CD14-positive monocyte (primary cell): ENCODE data around the gene PRAME. TPM values are rescaled to one million over a fixed set of nuclear protein-coding genes. Genes with fewer than 3 reads are reported as not detected.

Source experiments
- DNase-seq, 3 donors: peaks; one replicate each; pipeline ENCODE4 v3.0.0-alpha.2; 2011 to 2022
- H2AFZ ChIP-seq: 2 replicates; pipeline ENCODE4 v1.6.0; 2012; ENCODE audit warnings: mild to moderate bottlenecking, low read depth, low read length, inconsistent platforms; ENCODE audit not compliant: insufficient read depth, poor library complexity, severe bottlenecking
- H3K27ac ChIP-seq, 2 donors: 1 replicate in 1 of 2; 2 replicates in 1 of 2; pipeline ENCODE4 v1.5.1; 2012 to 2013; ENCODE audit warnings: low read length in 2 of 2, control low read depth in 1 of 2, inconsistent platforms in 1 of 2, low read depth in 1 of 2, mild to moderate bottlenecking in 1 of 2
- H3K27me3 ChIP-seq, 2 donors: one replicate each; pipeline versions ENCODE4 v1.6.0 to v1.6.1; 2011 to 2013; ENCODE audit warnings: low read length in 2 of 2; ENCODE audit not compliant: control insufficient read depth in 2 of 2, insufficient read depth in 2 of 2
- H3K36me3 ChIP-seq, 2 donors: replicated peaks in 1 of 2; 1 replicate in 1 of 2; 2 replicates in 1 of 2; pipeline versions ENCODE4 v1.5.1 to v1.6.1; 2012 to 2013; ENCODE audit warnings: low read length in 2 of 2, control low read depth in 1 of 2, inconsistent platforms in 1 of 2, mild to moderate bottlenecking in 1 of 2; ENCODE audit not compliant: insufficient read depth in 2 of 2, control insufficient read depth in 1 of 2
- H3K4me1 ChIP-seq, 2 donors: 1 replicate in 1 of 2; 2 replicates in 1 of 2; pipeline versions ENCODE4 v1.5.1 to v1.6.1; 2012 to 2013; ENCODE audit warnings: low read length in 2 of 2, control low read depth in 1 of 2, inconsistent platforms in 1 of 2, mild to moderate bottlenecking in 1 of 2, moderate library complexity in 1 of 2; ENCODE audit not compliant: insufficient read depth in 2 of 2, control insufficient read depth in 1 of 2
- H3K4me2 ChIP-seq: replicated peaks from 2 replicates; pipeline ENCODE3; 2012; ENCODE audit warnings: low read length, moderate library complexity, mild to moderate bottlenecking; ENCODE audit not compliant: poor library complexity, severe bottlenecking; ENCODE audit errors: extremely low read depth
- H3K4me3 ChIP-seq, 3 experiments: fragments of 200-600 bp in 1 of 3; sonication (generic) in 1 of 3; replicated peaks in 1 of 3; 1 replicate in 2 of 3; 2 replicates in 1 of 3; pipeline ENCODE4 v1.5.1; 2011 to 2013; ENCODE audit warnings: low read length in 3 of 3, mild to moderate bottlenecking in 3 of 3, control low read depth in 2 of 3, low read depth in 2 of 3, inconsistent platforms in 1 of 3, moderate library complexity in 1 of 3
- H3K79me2 ChIP-seq: 2 replicates; pipeline ENCODE4 v1.6.0; 2012; ENCODE audit warnings: mild to moderate bottlenecking, control low read depth, inconsistent platforms, low read length, moderate library complexity; ENCODE audit not compliant: insufficient read depth
- H3K9ac ChIP-seq: 2 replicates; pipeline ENCODE4 v1.6.0; 2017; ENCODE audit warnings: low read length, mild to moderate bottlenecking; ENCODE audit not compliant: insufficient read depth, poor library complexity, severe bottlenecking
- H3K9me3 ChIP-seq, 2 donors: replicated peaks in 1 of 2; 1 replicate in 1 of 2; 2 replicates in 1 of 2; pipeline versions ENCODE4 v1.5.1 to v1.6.1; 2012 to 2013; ENCODE audit warnings: low read length in 2 of 2, control low read depth in 1 of 2; ENCODE audit not compliant: control insufficient read depth in 1 of 2, insufficient read depth in 1 of 2
- H4K20me1 ChIP-seq: 2 replicates; pipeline ENCODE4 v1.6.0; 2012; ENCODE audit warnings: mild to moderate bottlenecking, low read length, control low read depth, moderate library complexity; ENCODE audit not compliant: insufficient read depth
- H3K27ac Mint-ChIP-seq, 7 donors: one replicate each; pipeline ENCODE4 v1.8.0; 2020; ENCODE audit warnings: mild to moderate bottlenecking in 7 of 7, mixed read lengths in 7 of 7, moderate library complexity in 6 of 7, inconsistent platforms in 2 of 7
- H3K27me3 Mint-ChIP-seq, 3 donors: one replicate each; pipeline ENCODE4 v1.8.0; 2021 to 2022; ENCODE audit warnings: low read depth in 3 of 3, mild to moderate bottlenecking in 3 of 3, mixed read lengths in 3 of 3, moderate library complexity in 3 of 3, inconsistent platforms in 1 of 3
- H3K36me3 Mint-ChIP-seq, 2 donors: one replicate each; pipeline ENCODE4 v1.8.0; 2020; ENCODE audit warnings: mixed read lengths in 2 of 2, inconsistent platforms in 1 of 2, mild to moderate bottlenecking in 1 of 2
- H3K4me1 Mint-ChIP-seq: one replicate; pipeline ENCODE4 v1.8.0; 2020; ENCODE audit warnings: mild to moderate bottlenecking, mixed read lengths
- H3K4me3 Mint-ChIP-seq, 2 donors: one replicate each; pipeline ENCODE4 v1.8.0; 2020; ENCODE audit warnings: mild to moderate bottlenecking in 2 of 2, mixed read lengths in 2 of 2, moderate library complexity in 1 of 2
- H3K9me3 Mint-ChIP-seq, 7 donors: one replicate each; pipeline ENCODE4 v1.8.0; 2020 to 2022; ENCODE audit warnings: mixed read lengths in 7 of 7, mild to moderate bottlenecking in 6 of 7, moderate library complexity in 6 of 7, inconsistent platforms in 2 of 7
- WGBS: methylation state at CpG from one replicate; pipeline ENCODE4 v1.1.5; 2013; ENCODE audit warnings: missing lambda C conversion rate; ENCODE audit not compliant: insufficient coverage; 5-methylcytosine and 5-hydroxymethylcytosine counted together
- intact Hi-C, 2 donors: fragments of 100-400 bp; cut with micrococcal nuclease; formaldehyde crosslinking; loops; one replicate each; pipeline versions ENCODE4 v1.15.0 to v1.15.1; 2023
- polyA plus RNA-seq, 3 donors: library from polyadenylated mRNA; depleted of rRNA in 1 of 3; unstranded in 2 of 3; stranded (reverse) in 1 of 3; fragments of 300-500 nt in 2 of 3; fragments of >200 nt in 1 of 3; fragmentation: Illumina TruSeq in 2 of 3; gene quantifications; 1 replicate in 2 of 3; 2 replicates in 1 of 3; pipeline ENCODE4 v1.2.3, GENCODE V29; 2012 to 2021
- TF ChIP-seq, protein P1 (sequence below): fragments of 200-600 bp; IDR thresholded peaks from one replicate; pipeline ENCODE4 v1.8.0; 2022; ENCODE audit warnings: antibody characterized with exemption, mild to moderate bottlenecking

PRAME gene
- polyA plus RNA-seq, 3 donors, result not detected

DNA sequence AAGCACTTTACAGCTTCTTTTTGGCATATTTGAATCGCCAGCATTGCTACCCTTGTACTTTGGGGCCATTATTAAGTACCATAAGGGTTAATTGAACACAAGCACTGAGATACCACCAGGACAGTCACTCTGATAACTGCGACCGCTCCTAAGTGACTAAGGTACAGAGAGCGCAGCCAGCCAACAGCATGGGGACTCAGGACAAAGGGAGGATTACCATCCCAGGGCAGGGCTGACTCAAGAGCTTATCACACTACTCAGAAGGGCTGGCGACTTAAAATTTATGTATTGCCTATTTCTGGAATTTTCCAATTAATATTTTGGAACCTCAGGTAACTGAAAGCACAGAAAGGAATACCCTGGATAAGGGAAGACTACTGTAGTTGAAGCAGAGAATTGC is 39.5 kb downstream of the PRAME start:
- Histone ChIP-seq H3K27ac (no peak overlapping the region), H3K79me2 (no peaks in the 10 kb centered on the region), H3K9me3 (no peaks in the 10 kb centered on the region), H3K4me1 (no peaks in the 10 kb centered on the region), H3K9ac (no peak overlapping the region), H4K20me1 (no peaks in the 10 kb centered on the region), H3K4me2 (no peak overlapping the region), H3K4me3 (no peak overlapping the region), H3K27me3 (no peaks in the 10 kb centered on the region), H3K36me3 (no peaks in the 10 kb centered on the region), H2AFZ (no peak overlapping the region)
- WGBS, result 100% methylated on average over 1 of the region's 5 CpGs
- Mint-ChIP-seq H3K27ac (no peak overlapping the region), H3K4me1 (no peaks in the 10 kb centered on the region), H3K4me3 (no peak overlapping the region), H3K27me3 (peaks cover 2 to 11% (median 8%) of the 10 kb centered on the region in 3 donors), H3K9me3 (peaks cover 0 to 4% (median 0%) of the 10 kb centered on the region in 7 donors), H3K36me3 (no peaks in the 10 kb centered on the region)
- TF ChIP-seq, protein P1, sequence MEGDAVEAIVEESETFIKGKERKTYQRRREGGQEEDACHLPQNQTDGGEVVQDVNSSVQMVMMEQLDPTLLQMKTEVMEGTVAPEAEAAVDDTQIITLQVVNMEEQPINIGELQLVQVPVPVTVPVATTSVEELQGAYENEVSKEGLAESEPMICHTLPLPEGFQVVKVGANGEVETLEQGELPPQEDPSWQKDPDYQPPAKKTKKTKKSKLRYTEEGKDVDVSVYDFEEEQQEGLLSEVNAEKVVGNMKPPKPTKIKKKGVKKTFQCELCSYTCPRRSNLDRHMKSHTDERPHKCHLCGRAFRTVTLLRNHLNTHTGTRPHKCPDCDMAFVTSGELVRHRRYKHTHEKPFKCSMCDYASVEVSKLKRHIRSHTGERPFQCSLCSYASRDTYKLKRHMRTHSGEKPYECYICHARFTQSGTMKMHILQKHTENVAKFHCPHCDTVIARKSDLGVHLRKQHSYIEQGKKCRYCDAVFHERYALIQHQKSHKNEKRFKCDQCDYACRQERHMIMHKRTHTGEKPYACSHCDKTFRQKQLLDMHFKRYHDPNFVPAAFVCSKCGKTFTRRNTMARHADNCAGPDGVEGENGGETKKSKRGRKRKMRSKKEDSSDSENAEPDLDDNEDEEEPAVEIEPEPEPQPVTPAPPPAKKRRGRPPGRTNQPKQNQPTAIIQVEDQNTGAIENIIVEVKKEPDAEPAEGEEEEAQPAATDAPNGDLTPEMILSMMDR, result no peak
- DNase-seq, result no peak
- intact Hi-C loops, result no loop called here

DNA sequence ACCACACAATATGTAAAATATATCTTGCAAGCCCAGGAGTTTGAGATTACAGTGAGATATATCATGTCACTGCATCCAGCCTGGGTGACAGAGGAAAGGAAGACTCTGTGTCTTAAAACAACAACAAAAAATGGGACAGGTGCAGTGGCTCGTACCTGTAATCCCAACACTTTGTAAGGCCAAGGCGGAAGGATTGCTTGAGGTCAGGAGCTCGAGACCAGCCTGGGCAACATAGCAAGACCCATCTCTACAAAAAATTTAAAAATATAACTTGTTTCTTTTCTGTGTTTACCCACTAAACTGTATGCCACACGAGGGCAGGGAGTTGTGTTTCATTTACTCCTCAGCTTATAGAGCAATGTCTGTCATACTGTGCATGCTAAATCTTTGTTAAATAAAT is 42.1 kb downstream of the PRAME start:
- TF ChIP-seq, protein P1, result no peak
- H3K27me3 ChIP-seq, result no peaks in the 10 kb centered on the region
- no peaks in the 10 kb centered on the region for H3K4me1 ChIP-seq
- H4K20me1 ChIP-seq, result no peaks in the 10 kb centered on the region
- no peaks in the 10 kb centered on the region for H3K36me3 ChIP-seq
- intact Hi-C loops, result no loop called here
- no peak overlapping the region for H3K4me2 ChIP-seq
- H3K4me3 ChIP-seq, result no peak overlapping the region
- peaks cover 2 to 16% (median 8%) of the 10 kb centered on the region in 3 donors for H3K27me3 Mint-ChIP-seq
- no peak for DNase-seq
- no peaks in the 10 kb centered on the region for H3K79me2 ChIP-seq
- peaks cover 4% of the 10 kb centered on the region for H3K4me1 Mint-ChIP-seq
- H3K4me3 Mint-ChIP-seq, result no peak overlapping the region
- H3K9me3 Mint-ChIP-seq, result peaks cover 0 to 4% (median 0%) of the 10 kb centered on the region in 7 donors
- no peaks in the 10 kb centered on the region for H3K9me3 ChIP-seq
- H2AFZ ChIP-seq, result no peak overlapping the region
- no peak overlapping the region for H3K27ac Mint-ChIP-seq
- H3K36me3 Mint-ChIP-seq, result no peaks in the 10 kb centered on the region
- no CpG with 5 or more reads among the region's 4 CpGs for WGBS
- H3K27ac ChIP-seq, result no peak overlapping the region
- no peak overlapping the region for H3K9ac ChIP-seq
